ENCODE measurements around the gene METTL8.

DNA sequence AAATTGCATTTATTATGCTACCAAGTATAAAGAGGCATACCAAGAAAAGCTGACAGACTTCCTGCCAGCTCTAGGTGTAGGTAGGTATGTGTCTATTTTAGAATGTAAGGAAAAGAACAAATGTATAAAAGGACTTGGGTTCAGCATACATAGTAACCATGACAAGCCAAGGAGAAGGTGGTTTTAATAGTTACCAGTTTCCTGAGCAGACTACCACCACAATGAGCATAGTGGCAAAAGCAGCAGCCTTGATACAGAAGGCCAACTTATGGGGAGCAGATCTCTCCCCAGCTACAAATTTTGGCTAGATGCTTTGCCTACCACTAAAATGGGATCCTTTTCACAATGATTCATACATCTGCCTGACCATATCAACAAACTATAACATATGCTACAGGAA lies 34.5 kb downstream of the METTL8 start:
- TF ChIP-seq, protein P1, sequence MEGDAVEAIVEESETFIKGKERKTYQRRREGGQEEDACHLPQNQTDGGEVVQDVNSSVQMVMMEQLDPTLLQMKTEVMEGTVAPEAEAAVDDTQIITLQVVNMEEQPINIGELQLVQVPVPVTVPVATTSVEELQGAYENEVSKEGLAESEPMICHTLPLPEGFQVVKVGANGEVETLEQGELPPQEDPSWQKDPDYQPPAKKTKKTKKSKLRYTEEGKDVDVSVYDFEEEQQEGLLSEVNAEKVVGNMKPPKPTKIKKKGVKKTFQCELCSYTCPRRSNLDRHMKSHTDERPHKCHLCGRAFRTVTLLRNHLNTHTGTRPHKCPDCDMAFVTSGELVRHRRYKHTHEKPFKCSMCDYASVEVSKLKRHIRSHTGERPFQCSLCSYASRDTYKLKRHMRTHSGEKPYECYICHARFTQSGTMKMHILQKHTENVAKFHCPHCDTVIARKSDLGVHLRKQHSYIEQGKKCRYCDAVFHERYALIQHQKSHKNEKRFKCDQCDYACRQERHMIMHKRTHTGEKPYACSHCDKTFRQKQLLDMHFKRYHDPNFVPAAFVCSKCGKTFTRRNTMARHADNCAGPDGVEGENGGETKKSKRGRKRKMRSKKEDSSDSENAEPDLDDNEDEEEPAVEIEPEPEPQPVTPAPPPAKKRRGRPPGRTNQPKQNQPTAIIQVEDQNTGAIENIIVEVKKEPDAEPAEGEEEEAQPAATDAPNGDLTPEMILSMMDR (IDR thresholded peaks at IDR 0.05; ENCODE audit: low read length) = no peak
- no peak for TF ChIP-seq EZH2 (optimal IDR thresholded peaks at IDR 0.05; ENCODE audit: low read depth, low read length)

Data from MM.1S (cell line).